BJ (cell line): Measurements from ENCODE around the gene WDR7. TPM values are rescaled to one million over a fixed set of nuclear protein-coding genes. Genes with fewer than 3 reads are reported as not detected.

Experiments
- CTCF ChIA-PET: fragments of 350-600 bp; formaldehyde crosslinking; extraction: SDS; loops from one replicate; lab custom pipeline; 2021; ENCODE audit warnings: antibody characterized with exemption, inconsistent platforms; lab: Yijun Ruan, JAX
- POLR2A ChIA-PET: fragments of 300-600 bp; sonication (Branson Sonifier 250); formaldehyde crosslinking; extraction: SDS; loops from one replicate; lab custom pipeline; 2021; ENCODE audit warnings: antibody characterized with exemption; lab: Charles Lee
- DNase-seq: peaks from one replicate; pipeline ENCODE4 v3.0.0-alpha.2; 2011; ENCODE audit warnings: low read depth
- H3K27me3 ChIP-seq: 2 replicates; pipeline ENCODE4 v1.6.0; 2011; ENCODE audit warnings: low read length; ENCODE audit not compliant: control insufficient read depth, insufficient read depth
- H3K36me3 ChIP-seq: 2 replicates; pipeline ENCODE4 v1.5.1; 2011; ENCODE audit warnings: low read length; ENCODE audit not compliant: control insufficient read depth, insufficient read depth
- H3K4me3 ChIP-seq: 2 replicates; pipeline ENCODE4 v1.5.1; 2011; ENCODE audit warnings: low read depth, mild to moderate bottlenecking, control low read depth, low read length
- CTCF ChIP-seq: IDR thresholded peaks from 2 replicates; pipeline ENCODE4 v1.5.1; 2011; ENCODE audit warnings: low read depth, mild to moderate bottlenecking, control low read depth, inconsistent platforms, low read length, moderate library complexity; ENCODE audit not compliant: insufficient read depth
- polyA plus RNA-seq: library from polyadenylated mRNA; depleted of rRNA; stranded (reverse); fragments of >200 nt; gene quantifications from 2 replicates; pipeline ENCODE4 v1.2.3, GENCODE V29; 2011

Gene WDR7
- polyA plus RNA-seq, 1 experiment = 9.7 TPM

- POLR2A ChIA-PET = no interaction called here
- no peak for DNase-seq
- Histone ChIP-seq H3K36me3 (no peaks in the 10 kb centered on the region), H3K4me3 (no peak overlapping the region), H3K27me3 (no peaks in the 10 kb centered on the region)
- CTCF ChIA-PET = interaction anchor here (0.8 kb wide), 1 partner anchor 37 kb away, joined by 3 read pairs; no protein-coding TSS in a partner anchor
- TF ChIP-seq CTCF = no peak
These were observed 87.0 kb downstream of the WDR7 start for GRCh38 chr18:56738184-56738583.

- TF ChIP-seq CTCF = no peak
- no peaks in the 10 kb centered on the region for H3K36me3 ChIP-seq
- ChIA-PET POLR2A (no interaction called here), CTCF (no interaction called here)
- DNase-seq = no peak
- no peaks in the 10 kb centered on the region for H3K27me3 ChIP-seq
- H3K4me3 ChIP-seq = no peak overlapping the region
These were observed 88.6 kb downstream of the WDR7 start for GRCh38 chr18:56739731-56740130.

GRCh38 chr18:56740645-56741044, 89.5 kb downstream of the WDR7 start:
- no peak for DNase-seq
- ChIA-PET POLR2A (no interaction called here), CTCF (no interaction called here)
- H3K36me3 ChIP-seq = no peaks in the 10 kb centered on the region
- TF ChIP-seq CTCF = no peak
- H3K4me3 ChIP-seq = no peak overlapping the region
- H3K27me3 ChIP-seq = no peaks in the 10 kb centered on the region

- H3K27me3 ChIP-seq = no peaks in the 10 kb centered on the region
- H3K4me3 ChIP-seq = no peak overlapping the region
- no peaks in the 10 kb centered on the region for H3K36me3 ChIP-seq
- no peak for DNase-seq
- ChIA-PET POLR2A (no interaction called here), CTCF (no interaction called here)
- TF ChIP-seq CTCF = no peak
These were observed 90.5 kb downstream of the WDR7 start for GRCh38 chr18:56741685-56742084.

- no peak for DNase-seq
- no peaks in the 10 kb centered on the region for H3K27me3 ChIP-seq
- H3K36me3 ChIP-seq = no peaks in the 10 kb centered on the region
- POLR2A ChIA-PET = no interaction called here
- TF ChIP-seq CTCF = no peak
- no peak overlapping the region for H3K4me3 ChIP-seq
- CTCF ChIA-PET = interaction anchor here (0.9 kb wide), 1 partner anchor 9 kb away, joined by 3 read pairs; no protein-coding TSS in a partner anchor
These were observed 92.0 kb downstream of the WDR7 start for GRCh38 chr18:56743115-56743514.
